Activated CD8-positive, alpha-beta memory T cell treated with anti-CD3 and anti-CD28 coated beads for 36 hours (primary cell): ENCODE measurements around the gene PROSER3. TPM values are rescaled to one million over a fixed set of nuclear protein-coding genes. Genes with fewer than 3 reads are reported as not detected.

Source experiments
- CTCF ChIA-PET: fragments of 350-600 bp; sonication (Branson Sonifier 250); formaldehyde crosslinking; loops from one replicate; lab custom pipeline; 2021; ENCODE audit warnings: antibody characterized with exemption; lab: Charles Lee
- POLR2A ChIA-PET: fragments of 350-600 bp; sonication (Branson Sonifier 250); formaldehyde crosslinking; loops from one replicate; lab custom pipeline; 2021; ENCODE audit warnings: antibody characterized with exemption; lab: Charles Lee
- total RNA-seq, 2 experiments: library from RNA; stranded (reverse); gene quantifications; one replicate each; pipeline ENCODE4 v1.2.3, GENCODE V29; 2021

The PROSER3 gene
- total RNA-seq, 2 experiments from 2014 or later = 33.7 to 37.0 TPM

- CTCF ChIA-PET = no interaction called here
- POLR2A ChIA-PET = no interaction called here
These were observed 58.9 kb downstream of the PROSER3 start for GRCh38 chr19:35816846-35817245.

- ChIA-PET POLR2A (no interaction called here), CTCF (no interaction called here)
These were observed 60.5 kb downstream of the PROSER3 start for GRCh38 chr19:35818445-35818844.

Other genes starting within 250 kb of the PROSER3 start
- 1 to 10 TPM in 1 of 2 experiments, under 1 TPM in 1; 0.65 to 2.0 TPM for gene DMKN, start 244.5 kb upstream of the PROSER3 start, total RNA-seq
- gene SBSN, start 229.9 kb upstream of the PROSER3 start, total RNA-seq = not detected
- gene GAPDHS, start 224.7 kb upstream of the PROSER3 start, total RNA-seq = not detected
- 100 to 1,000 TPM; 106 to 110 TPM for gene TMEM147, start 212.6 kb upstream of the PROSER3 start, total RNA-seq
- gene ATP4A, start 194.5 kb upstream of the PROSER3 start, total RNA-seq = not detected
- not detected for gene PMIS2, start 172.0 kb upstream of the PROSER3 start, total RNA-seq
- 10 to 100 TPM; 38.8 to 40.9 TPM for gene HAUS5, start 145.4 kb upstream of the PROSER3 start, total RNA-seq
- 100 to 1,000 TPM; 102 to 104 TPM for gene RBM42, start 129.1 kb upstream of the PROSER3 start, total RNA-seq
- gene ETV2, start 116.4 kb upstream of the PROSER3 start, total RNA-seq = 1 to 10 TPM; 2.0 to 2.1 TPM
- gene COX6B1, start 109.9 kb upstream of the PROSER3 start, total RNA-seq = 100 to 1,000 TPM; 426 to 431 TPM
- under 1 TPM; 0.23 to 0.38 TPM for gene UPK1A, start 91.7 kb upstream of the PROSER3 start, total RNA-seq
- 100 to 1,000 TPM; 278 to 282 TPM for gene ZBTB32, start 53.6 kb upstream of the PROSER3 start, total RNA-seq
- gene KMT2B, start 40.2 kb upstream of the PROSER3 start, total RNA-seq = 10 to 100 TPM; 52.0 to 53.1 TPM
- 10 to 100 TPM; 82.6 to 85.6 TPM for gene IGFLR1, start 15.7 kb upstream of the PROSER3 start, total RNA-seq
- 10 to 100 TPM; 24.9 to 26.6 TPM for gene U2AF1L4, start 12.8 kb upstream of the PROSER3 start, total RNA-seq
- gene PSENEN, start 12.5 kb upstream of the PROSER3 start, total RNA-seq = 10 to 100 TPM; 50.8 to 53.4 TPM
- 10 to 100 TPM in 1 of 2 experiments, 1 to 10 TPM in 1; 7.3 to 10.5 TPM for gene LIN37, start 9.6 kb upstream of the PROSER3 start, total RNA-seq
- gene HSPB6, start 1.1 kb upstream of the PROSER3 start, total RNA-seq = under 1 TPM in 1 of 2 experiments, not detected in 1; 0.21 TPM
- gene ARHGAP33, start 17.4 kb downstream of the PROSER3 start, total RNA-seq = 10 to 100 TPM; 12.0 to 16.5 TPM
- not detected for gene PRODH2, start 54.7 kb downstream of the PROSER3 start, total RNA-seq
- gene NPHS1, start 94.3 kb downstream of the PROSER3 start, total RNA-seq = not detected
- gene KIRREL2, start 98.7 kb downstream of the PROSER3 start, total RNA-seq = 1 to 10 TPM; 1.0 TPM
- 1 to 10 TPM in 1 of 2 experiments, under 1 TPM in 1; 0.61 to 1.7 TPM for gene APLP1, start 110.4 kb downstream of the PROSER3 start, total RNA-seq
- 10 to 100 TPM; 80.2 to 85.9 TPM for gene NFKBID, start 142.4 kb downstream of the PROSER3 start, total RNA-seq
- 10 to 100 TPM; 63.0 to 66.2 TPM for gene HCST, start 144.4 kb downstream of the PROSER3 start, total RNA-seq
- not detected for gene TYROBP, start 150.1 kb downstream of the PROSER3 start, total RNA-seq
- 10 to 100 TPM; 11.8 TPM for gene LRFN3, start 178.2 kb downstream of the PROSER3 start, total RNA-seq
- 10 to 100 TPM; 22.6 to 26.0 TPM for gene SDHAF1, start 237.0 kb downstream of the PROSER3 start, total RNA-seq